DOHH2 (cell line): ENCODE data around the gene IL18.

Experiments used
- H3F3A ChIP-seq: fragments of 200-600 bp; sonication (generic), shearing (Covaris generic); 2 replicates; pipeline ENCODE4 v1.6.0; 2016; ENCODE audit warnings: antibody characterized with exemption, mild to moderate bottlenecking; ENCODE audit not compliant: control insufficient read depth, insufficient read depth
- H3K27ac ChIP-seq: fragments of 200-600 bp; sonication (generic); 2 replicates; pipeline ENCODE4 v1.5.1; 2014; ENCODE audit warnings: low read depth, mild to moderate bottlenecking, low read length, moderate library complexity
- H3K27me3 ChIP-seq: fragments of 200-600 bp; sonication (generic); 2 replicates; pipeline ENCODE4 v1.6.1; 2014; ENCODE audit warnings: mild to moderate bottlenecking, low read length, mixed read lengths; ENCODE audit not compliant: control insufficient read depth
- H3K36me3 ChIP-seq: fragments of 200-600 bp; sonication (generic); 2 replicates; pipeline ENCODE4 v1.6.1; 2014; ENCODE audit warnings: mild to moderate bottlenecking, low read length, moderate library complexity, mixed read lengths; ENCODE audit not compliant: control insufficient read depth
- H3K4me1 ChIP-seq: fragments of 200-600 bp; sonication (generic); 2 replicates; pipeline ENCODE4 v1.6.1; 2014; ENCODE audit warnings: mild to moderate bottlenecking, low read length, mixed read lengths; ENCODE audit not compliant: control insufficient read depth
- H3K4me2 ChIP-seq: fragments of 200-600 bp; sonication (generic); 2 replicates; pipeline ENCODE4 v1.6.0; 2014; ENCODE audit warnings: mild to moderate bottlenecking, low read length, moderate library complexity
- H3K4me3 ChIP-seq: fragments of 200-600 bp; sonication (generic); 2 replicates; pipeline ENCODE4 v1.5.1; 2014; ENCODE audit warnings: mild to moderate bottlenecking, low read length, mixed read lengths
- H3K79me2 ChIP-seq: fragments of 200-600 bp; sonication (generic); 2 replicates; pipeline ENCODE4 v1.6.1; 2014; ENCODE audit warnings: mild to moderate bottlenecking, low read length, mixed read lengths; ENCODE audit not compliant: control insufficient read depth
- H3K9me2 ChIP-seq: fragments of 200-600 bp; sonication (generic); replicated peaks from 2 replicates; pipeline ENCODE4 v1.6.1; 2014; ENCODE audit warnings: mild to moderate bottlenecking, low read length, mixed read lengths; ENCODE audit not compliant: control insufficient read depth
- H3K9me3 ChIP-seq: fragments of 200-600 bp; sonication (generic); 2 replicates; pipeline ENCODE4 v1.6.1; 2014; ENCODE audit warnings: antibody characterized with exemption, low read length, mixed read lengths; ENCODE audit not compliant: control insufficient read depth, insufficient read depth
- H4K20me1 ChIP-seq: fragments of 200-600 bp; sonication (generic); 2 replicates; pipeline ENCODE4 v1.6.0; 2014; ENCODE audit warnings: low read depth, mild to moderate bottlenecking, antibody characterized with exemption, low read length, moderate library complexity; ENCODE audit not compliant: control insufficient read depth, insufficient read depth
- CTCF ChIP-seq: fragments of 200-600 bp; sonication (generic); IDR thresholded peaks from one replicate; pipeline ENCODE4 v1.5.1; 2014; ENCODE audit warnings: antibody characterized with exemption, mild to moderate bottlenecking, low read depth, low read length; ENCODE audit not compliant: poor library complexity, severe bottlenecking
- EZH2phosphoT487 ChIP-seq: fragments of 200-600 bp; sonication (generic); IDR thresholded peaks from 2 replicates; pipeline ENCODE4 v1.6.1; 2017; ENCODE audit warnings: borderline replicate concordance, mild to moderate bottlenecking, antibody characterized with exemption, low read length, moderate library complexity, mixed read lengths

Gene IL18

GRCh38 chr11:112150517-112150916, 13.4 kb downstream of the IL18 start:
- Histone ChIP-seq H3K27ac (no peak overlapping the region), H3F3A (no peaks in the 10 kb centered on the region), H3K36me3 (no peaks in the 10 kb centered on the region), H3K79me2 (no peaks in the 10 kb centered on the region), H3K4me3 (no peak overlapping the region), H3K4me2 (no peak overlapping the region), H3K27me3 (peaks cover 3% of the 10 kb centered on the region; the same call in 1 of the 2 replicates), H3K9me2 (no peaks in the 10 kb centered on the region), H3K4me1 (no peaks in the 10 kb centered on the region), H3K9me3 (no peaks in the 10 kb centered on the region), H4K20me1 (no peaks in the 10 kb centered on the region)
- no peak for TF ChIP-seq CTCF
- no peak for TF ChIP-seq EZH2phosphoT487

DNA sequence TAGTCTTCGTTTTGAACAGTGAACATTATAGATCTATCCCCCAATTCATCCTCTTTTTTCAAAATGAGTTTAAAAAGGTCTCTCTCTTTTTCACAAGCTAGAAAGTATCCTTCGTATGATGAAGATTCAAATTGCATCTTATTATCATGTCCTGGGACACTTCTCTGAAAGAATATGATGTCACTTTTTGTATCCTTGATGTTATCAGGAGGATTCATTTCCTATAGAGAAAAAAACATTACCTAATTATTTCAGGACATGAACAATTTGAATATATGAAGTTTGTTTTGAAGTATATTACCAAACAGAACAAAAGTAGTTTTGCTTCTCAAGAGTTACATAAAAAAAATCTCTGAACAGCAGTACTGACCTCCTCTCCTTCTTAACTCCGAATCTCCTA, 20.3 kb downstream of the IL18 start:
- Histone ChIP-seq H3K27me3 (no peaks in the 10 kb centered on the region), H3K4me1 (no peaks in the 10 kb centered on the region), H3K4me3 (no peak overlapping the region), H3K4me2 (no peak overlapping the region), H3K27ac (no peak overlapping the region), H3K36me3 (no peaks in the 10 kb centered on the region), H4K20me1 (no peaks in the 10 kb centered on the region), H3K79me2 (no peaks in the 10 kb centered on the region), H3K9me3 (no peaks in the 10 kb centered on the region; the same call in 1 of the 2 replicates), H3F3A (no peaks in the 10 kb centered on the region), H3K9me2 (no peaks in the 10 kb centered on the region)
- TF ChIP-seq CTCF = no peak
- no peak for TF ChIP-seq EZH2phosphoT487

GRCh38 chr11:112134473-112134872, 29.4 kb downstream of the IL18 start:
- Histone ChIP-seq H3K27ac (no peak overlapping the region), H3K27me3 (no peaks in the 10 kb centered on the region), H4K20me1 (no peaks in the 10 kb centered on the region), H3K4me1 (no peaks in the 10 kb centered on the region), H3K9me3 (no peaks in the 10 kb centered on the region), H3K79me2 (no peaks in the 10 kb centered on the region), H3F3A (no peaks in the 10 kb centered on the region), H3K4me3 (no peak overlapping the region), H3K36me3 (no peaks in the 10 kb centered on the region), H3K4me2 (no peak overlapping the region), H3K9me2 (no peaks in the 10 kb centered on the region)
- TF ChIP-seq EZH2phosphoT487 = no peak
- TF ChIP-seq CTCF = no peak

GRCh38 chr11:112132737-112133136, 31.2 kb downstream of the IL18 start:
- Histone ChIP-seq H3K27me3 (no peaks in the 10 kb centered on the region), H3K9me2 (no peaks in the 10 kb centered on the region), H3K4me2 (no peak overlapping the region), H3K79me2 (no peaks in the 10 kb centered on the region), H3K4me3 (no peak overlapping the region), H3F3A (no peaks in the 10 kb centered on the region), H4K20me1 (no peaks in the 10 kb centered on the region), H3K36me3 (no peaks in the 10 kb centered on the region), H3K9me3 (no peaks in the 10 kb centered on the region), H3K4me1 (no peaks in the 10 kb centered on the region), H3K27ac (no peak overlapping the region)
- TF ChIP-seq CTCF (no peak), EZH2phosphoT487 (no peak)
